SK-N-MC (cell line): ENCODE results near the gene SLFN13.
"Not testable (repeated sequence)": the region's sequence is repeated elsewhere in the genome, so short reads cannot be mapped to it uniquely, and the experiment has no call there.

Experiments used
- DNase-seq: peaks from one replicate; pipeline ENCODE4 v3.0.0-alpha.2; 2011; ENCODE audit warnings: low read depth, low spot score
- H3K27ac ChIP-seq: fragments of 200-600 bp; sonication (generic); 2 replicates; pipeline ENCODE4 v1.5.1; 2016; ENCODE audit warnings: mixed run types
- H3K36me3 ChIP-seq: fragments of 200-600 bp; sonication (generic); 2 replicates; pipeline ENCODE4 v1.6.1; 2017; ENCODE audit warnings: antibody characterized with exemption, low read length, mixed read lengths; ENCODE audit not compliant: insufficient read depth
- H3K4me3 ChIP-seq: fragments of 200-600 bp; sonication (generic); 2 replicates; pipeline ENCODE4 v1.5.1; 2016
- H3K9ac ChIP-seq: fragments of 200-600 bp; sonication (generic); 2 replicates; pipeline ENCODE4 v1.8.0; 2017; ENCODE audit warnings: mixed run types, mixed read lengths; ENCODE audit not compliant: insufficient read length
- H3K9me3 ChIP-seq: fragments of 200-600 bp; sonication (generic); 2 replicates; pipeline ENCODE4 v1.6.1; 2017; ENCODE audit warnings: low read depth, mild to moderate bottlenecking, antibody characterized with exemption, low read length, moderate library complexity, mixed read lengths
- EZH2 ChIP-seq: fragments of 200-600 bp; sonication (generic); IDR thresholded peaks from one replicate; pipeline ENCODE4 v1.6.1; 2017; ENCODE audit warnings: antibody characterized with exemption
- FOXP2 ChIP-seq: optimal IDR thresholded peaks from 2 replicates; pipeline ENCODE3; 2011; ENCODE audit warnings: mild to moderate bottlenecking, moderate library complexity; ENCODE audit not compliant: insufficient read depth; ENCODE audit errors: extremely low read length, control extremely low read depth
- POLR2AphosphoS5 ChIP-seq: IDR thresholded peaks from 2 replicates; pipeline ENCODE4 v1.6.1; 2012; ENCODE audit warnings: mild to moderate bottlenecking, low read depth, low read length, borderline replicate concordance

Gene SLFN13

DNA sequence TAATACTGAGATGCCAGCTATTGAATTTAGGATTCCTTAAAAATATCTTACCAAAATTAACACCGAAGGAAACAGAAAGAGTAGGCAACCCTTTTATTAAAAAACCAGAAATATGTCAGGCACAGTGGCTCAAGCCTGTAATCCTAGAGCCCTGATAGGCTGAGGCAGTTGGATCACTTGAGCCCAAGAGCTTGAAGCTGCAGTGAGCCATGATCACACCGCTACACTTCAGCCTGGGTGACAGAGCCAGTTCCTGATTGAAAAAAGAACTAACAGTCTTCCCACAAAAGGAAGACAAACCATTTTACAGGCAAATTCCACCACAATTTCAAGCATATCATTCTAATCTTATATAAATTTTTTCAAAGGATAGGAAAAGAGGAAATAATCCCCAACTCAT is 31.9 kb downstream of the SLFN13 start:
- no peak overlapping the region for H3K9ac ChIP-seq
- H3K4me3 ChIP-seq = no peak overlapping the region
- TF ChIP-seq POLR2AphosphoS5 (no peak), EZH2 (no peak)
- no peak for DNase-seq
- no peaks in the 10 kb centered on the region for H3K36me3 ChIP-seq
- no peaks in the 10 kb centered on the region for H3K9me3 ChIP-seq
- no peak overlapping the region for H3K27ac ChIP-seq

DNA sequence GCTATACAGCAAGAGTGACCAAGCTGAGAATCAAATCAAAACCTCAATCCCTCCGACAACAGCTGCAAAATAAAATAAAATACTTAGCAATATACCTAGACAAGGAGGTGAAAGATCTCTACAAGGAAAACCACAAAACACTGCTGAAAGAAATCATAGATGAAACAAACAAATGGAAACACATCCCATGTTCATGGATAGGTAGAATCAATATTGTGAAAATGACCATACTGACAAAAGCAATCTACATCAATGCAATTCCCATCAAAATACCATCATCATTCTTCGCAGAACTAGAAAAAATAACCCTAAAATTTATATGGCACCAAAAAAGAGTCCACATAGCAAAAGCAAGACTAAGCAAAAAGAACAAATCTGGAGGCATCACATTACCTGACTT is 33.9 kb downstream of the SLFN13 start:
- H3K36me3 ChIP-seq, H3K4me3 ChIP-seq, DNase-seq, H3K9me3 ChIP-seq, H3K27ac ChIP-seq, H3K9ac ChIP-seq: not testable (repeated sequence)

DNA sequence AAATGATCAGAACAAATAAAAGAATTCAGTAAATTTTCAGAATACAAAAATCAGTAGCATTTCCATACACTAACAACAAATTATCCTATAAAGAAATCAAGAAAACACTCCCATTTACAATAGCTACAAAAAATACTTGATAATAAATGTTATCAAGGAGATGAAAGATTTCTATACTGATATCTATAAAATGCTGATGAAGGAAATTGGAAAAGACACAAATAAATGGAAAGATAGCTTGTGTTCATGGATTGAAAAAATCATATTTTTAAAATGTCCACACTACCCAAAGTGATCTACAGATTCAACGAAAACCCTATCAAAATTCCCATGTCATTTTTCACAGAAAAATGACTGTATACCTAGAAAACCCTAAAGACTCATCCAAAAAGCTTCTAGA is 34.3 kb downstream of the SLFN13 start:
- H3K9ac ChIP-seq = no peak overlapping the region
- no peak overlapping the region for H3K27ac ChIP-seq
- no peak for DNase-seq
- H3K9me3 ChIP-seq = no peaks in the 10 kb centered on the region
- no peak for TF ChIP-seq POLR2AphosphoS5
- no peak for TF ChIP-seq EZH2
- no peak for TF ChIP-seq FOXP2
- H3K36me3 ChIP-seq = no peaks in the 10 kb centered on the region
- no peak overlapping the region for H3K4me3 ChIP-seq

GRCh38 chr17:35407531-35407930 is 41.0 kb downstream of the SLFN13 start:
- H3K4me3 ChIP-seq = no peak overlapping the region
- DNase-seq = no peak
- no peak overlapping the region for H3K9ac ChIP-seq
- no peaks in the 10 kb centered on the region for H3K36me3 ChIP-seq
- TF ChIP-seq POLR2AphosphoS5 (no peak), FOXP2 (no peak), EZH2 (no peak)
- no peak overlapping the region for H3K27ac ChIP-seq
- no peaks in the 10 kb centered on the region for H3K9me3 ChIP-seq

GRCh38 chr17:35406568-35406967 is 42.0 kb downstream of the SLFN13 start:
- Histone ChIP-seq H3K9me3 (no peaks in the 10 kb centered on the region), H3K4me3 (no peak overlapping the region), H3K9ac (no peak overlapping the region), H3K27ac (no peak overlapping the region), H3K36me3 (no peaks in the 10 kb centered on the region)
- DNase-seq = no peak
- no peak for TF ChIP-seq EZH2
- no peak for TF ChIP-seq POLR2AphosphoS5
- no peak for TF ChIP-seq FOXP2

DNA sequence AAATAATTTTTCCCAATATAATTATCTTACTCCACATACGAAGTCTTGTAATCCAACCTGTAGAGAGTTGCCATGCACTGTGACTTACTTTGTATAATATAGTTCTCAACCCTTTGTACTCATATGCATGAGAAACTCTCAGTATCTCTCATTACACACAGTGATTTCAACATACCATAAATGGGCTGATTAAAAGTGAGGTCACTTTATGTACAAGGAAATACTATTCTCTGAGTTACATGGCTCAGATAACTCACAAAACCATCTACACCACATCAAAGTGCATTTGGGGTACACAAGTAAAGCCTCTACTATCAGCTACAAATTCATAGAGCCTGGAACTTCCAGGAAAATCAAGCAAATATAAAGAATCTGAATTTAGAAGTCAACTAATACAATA is 44.2 kb downstream of the SLFN13 start:
- Histone ChIP-seq H3K9ac (no peak overlapping the region), H3K36me3 (no peaks in the 10 kb centered on the region)
- no peak for TF ChIP-seq POLR2AphosphoS5
- no peak for TF ChIP-seq FOXP2
- TF ChIP-seq EZH2 = no peak

DNA sequence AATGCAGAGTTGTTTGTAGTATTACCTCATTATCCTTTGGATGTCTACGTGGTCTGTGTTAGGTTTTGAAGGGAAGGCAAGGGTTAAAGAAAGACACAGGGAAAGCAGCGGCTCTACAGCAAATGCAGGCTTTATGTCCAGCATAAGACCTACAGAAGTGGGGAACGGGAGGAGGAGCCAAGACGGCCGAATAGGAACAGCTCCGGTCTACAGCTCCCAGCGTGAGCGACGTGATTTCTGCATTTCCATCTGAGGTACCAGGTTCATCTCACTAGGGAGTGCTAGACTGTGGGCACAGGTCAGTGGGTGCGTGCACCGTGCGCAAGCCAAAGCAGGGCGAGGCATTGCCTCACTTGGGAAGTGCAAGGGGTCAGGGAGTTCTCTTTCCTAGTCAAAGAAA is 54.8 kb downstream of the SLFN13 start:
- not testable (repeated sequence) for H3K4me3 ChIP-seq, DNase-seq, H3K27ac ChIP-seq, H3K9ac ChIP-seq, H3K9me3 ChIP-seq, H3K36me3 ChIP-seq

More for the DNA sequence above, 44.2 kb downstream of the SLFN13 start:
- Histone ChIP-seq H3K9me3 (no peaks in the 10 kb centered on the region), H3K4me3 (no peak overlapping the region), H3K27ac (no peak overlapping the region)
- no peak for DNase-seq

DNA sequence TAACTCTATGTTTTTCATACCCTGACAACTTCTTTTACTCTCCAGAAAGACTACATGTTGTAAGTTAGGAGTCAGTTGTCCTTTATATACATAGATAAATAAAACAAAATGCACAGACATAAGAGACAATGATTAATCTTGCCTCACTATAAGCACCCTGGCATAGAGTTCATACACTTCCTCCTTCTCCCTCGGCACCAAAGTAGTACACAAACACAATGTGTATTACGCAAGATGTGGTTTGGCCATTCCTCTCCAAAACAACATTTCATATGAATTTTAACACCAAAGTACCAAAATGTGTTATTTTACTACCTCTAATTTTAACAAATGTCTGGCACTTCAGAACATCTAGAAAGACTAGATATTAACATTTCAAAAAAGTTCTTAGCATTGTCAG is 57.9 kb downstream of the SLFN13 start:
- Histone ChIP-seq H3K36me3 (no peaks in the 10 kb centered on the region), H3K9ac (no peak overlapping the region), H3K27ac (no peak overlapping the region), H3K9me3 (no peaks in the 10 kb centered on the region), H3K4me3 (no peak overlapping the region)
- DNase-seq = no peak
- TF ChIP-seq FOXP2 = no peak
- TF ChIP-seq EZH2 = no peak
- no peak for TF ChIP-seq POLR2AphosphoS5

- no peak overlapping the region for H3K4me3 ChIP-seq
- H3K27ac ChIP-seq = no peak overlapping the region
- no peak for DNase-seq
- H3K36me3 ChIP-seq = no peaks in the 10 kb centered on the region
- no peak for TF ChIP-seq FOXP2
- no peak for TF ChIP-seq POLR2AphosphoS5
- TF ChIP-seq EZH2 = no peak
- no peaks in the 10 kb centered on the region for H3K9me3 ChIP-seq
- no peak overlapping the region for H3K9ac ChIP-seq
These were observed 58.4 kb downstream of the SLFN13 start for GRCh38 chr17:35390156-35390555.

DNA sequence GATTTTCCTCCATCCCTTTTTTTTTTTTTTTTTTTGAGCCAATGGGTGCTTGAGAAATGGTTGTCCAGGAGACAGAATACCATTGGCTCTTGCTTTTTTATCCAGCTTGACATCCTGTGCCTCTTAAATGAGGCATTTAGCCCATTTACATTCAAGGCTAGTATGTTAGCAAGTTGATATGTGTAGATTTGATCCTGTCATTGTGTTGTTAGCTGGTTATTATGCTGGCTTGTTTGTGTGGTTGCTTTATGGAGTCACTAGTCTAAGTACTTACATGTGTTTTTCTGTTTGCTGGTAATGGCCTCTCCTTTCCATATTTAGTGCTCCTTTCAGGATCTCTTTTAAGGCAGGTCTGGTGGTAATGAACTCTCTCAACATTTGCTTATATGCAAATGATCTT is 61.1 kb downstream of the SLFN13 start:
- Histone ChIP-seq H3K9ac (no peak overlapping the region), H3K27ac (no peak overlapping the region), H3K9me3 (no peaks in the 10 kb centered on the region), H3K4me3 (no peak overlapping the region), H3K36me3 (no peaks in the 10 kb centered on the region)
- DNase-seq = no peak
- no peak for TF ChIP-seq FOXP2
- no peak for TF ChIP-seq POLR2AphosphoS5
- TF ChIP-seq EZH2 = no peak
